Muscle layer of duodenum (tissue), 2 donors: ENCODE data around the gene MYH4.

Experiments used
- H3K27ac ChIP-seq: one replicate; pipeline ENCODE4 v1.7.0; 2013; ENCODE audit warnings: mild to moderate bottlenecking, low read length
- H3K27me3 ChIP-seq: one replicate; pipeline ENCODE4 v1.7.0; 2013; ENCODE audit warnings: low read depth, mild to moderate bottlenecking, control low read depth, low read length
- H3K36me3 ChIP-seq, 2 donors: one replicate each; pipeline ENCODE4 v1.7.0; 2013; ENCODE audit warnings: low read length in 2 of 2, control low read depth in 1 of 2, mild to moderate bottlenecking in 1 of 2; ENCODE audit not compliant: insufficient read depth in 2 of 2, control insufficient read depth in 1 of 2
- H3K4me1 ChIP-seq, 2 donors: one replicate each; pipeline ENCODE4 v1.7.0; 2013; ENCODE audit warnings: low read length in 2 of 2, mild to moderate bottlenecking in 2 of 2, control low read depth in 1 of 2, moderate library complexity in 1 of 2; ENCODE audit not compliant: insufficient read depth in 2 of 2, control insufficient read depth in 1 of 2
- H3K4me3 ChIP-seq, 2 donors: one replicate each; pipeline ENCODE4 v1.7.0; 2013; ENCODE audit warnings: low read length in 2 of 2, low read depth in 1 of 2, mild to moderate bottlenecking in 1 of 2
- H3K9me3 ChIP-seq, 2 donors: one replicate each; pipeline ENCODE4 v1.7.0; 2013; ENCODE audit warnings: low read length in 2 of 2, control low read depth in 1 of 2, mild to moderate bottlenecking in 1 of 2; ENCODE audit not compliant: control insufficient read depth in 1 of 2
- donor health status: healthy.

MYH4 gene

GRCh38 chr17:10469459-10469858 lies at the start of gene MYH4:
MYH4 (minus strand) TSS chr17:10469559; CDS start chr17:10466745, 2,814 bp downstream.
- no peak within 1 kb of the TSS for H3K4me3 ChIP-seq
- no peaks in the 10 kb centered on the region for H3K4me1 ChIP-seq
- no peaks in the 10 kb centered on the region for H3K27me3 ChIP-seq
- H3K9me3 ChIP-seq, result no peaks in the 10 kb centered on the region
- no peaks in the 10 kb centered on the region for H3K36me3 ChIP-seq
- no peak within 1 kb of the TSS for H3K27ac ChIP-seq

- no peaks in the 10 kb centered on the region for H3K4me1 ChIP-seq
- H3K9me3 ChIP-seq, result no peaks in the 10 kb centered on the region
- H3K27me3 ChIP-seq, result no peaks in the 10 kb centered on the region
- no peak within 1 kb of the TSS for H3K27ac ChIP-seq
- no peaks in the 10 kb centered on the region for H3K36me3 ChIP-seq
- H3K4me3 ChIP-seq, result no peak within 1 kb of the TSS
Measured at GRCh38 chr17:10518271-10519037, 49.1 kb upstream of the MYH4 start, which contains the start of gene MYH1. MYH1 (minus strand) TSS chr17:10518542; CDS start chr17:10516642, 1,900 bp downstream.

GRCh38 chr17:10516638-10517037 lies 47.3 kb upstream of the MYH4 start:
- H3K27me3 ChIP-seq, result no peaks in the 10 kb centered on the region
- no peaks in the 10 kb centered on the region for H3K36me3 ChIP-seq
- H3K4me1 ChIP-seq, result no peaks in the 10 kb centered on the region
- H3K4me3 ChIP-seq, result no peak overlapping the region
- no peaks in the 10 kb centered on the region for H3K9me3 ChIP-seq
- no peak overlapping the region for H3K27ac ChIP-seq

GRCh38 chr17:10516065-10516464 lies 46.7 kb upstream of the MYH4 start:
- no peaks in the 10 kb centered on the region for H3K9me3 ChIP-seq
- H3K27me3 ChIP-seq, result no peaks in the 10 kb centered on the region
- H3K36me3 ChIP-seq, result no peaks in the 10 kb centered on the region
- no peaks in the 10 kb centered on the region for H3K4me1 ChIP-seq
- H3K4me3 ChIP-seq, result no peak overlapping the region
- no peak overlapping the region for H3K27ac ChIP-seq

GRCh38 chr17:10513299-10514067 lies 44.1 kb upstream of the MYH4 start:
- Histone ChIP-seq H3K4me3 (no peak overlapping the region), H3K27me3 (no peaks in the 10 kb centered on the region), H3K4me1 (no peaks in the 10 kb centered on the region), H3K9me3 (no peaks in the 10 kb centered on the region), H3K36me3 (no peaks in the 10 kb centered on the region), H3K27ac (no peak overlapping the region)

GRCh38 chr17:10512856-10513255 lies 43.5 kb upstream of the MYH4 start:
- H3K4me3 ChIP-seq, result no peak overlapping the region
- H3K27me3 ChIP-seq, result no peaks in the 10 kb centered on the region
- no peaks in the 10 kb centered on the region for H3K36me3 ChIP-seq
- H3K4me1 ChIP-seq, result no peaks in the 10 kb centered on the region
- H3K9me3 ChIP-seq, result no peaks in the 10 kb centered on the region
- no peak overlapping the region for H3K27ac ChIP-seq

GRCh38 chr17:10499950-10500349 lies 30.6 kb upstream of the MYH4 start:
- Histone ChIP-seq H3K4me1 (no peaks in the 10 kb centered on the region), H3K9me3 (no peaks in the 10 kb centered on the region), H3K36me3 (no peaks in the 10 kb centered on the region), H3K27me3 (no peaks in the 10 kb centered on the region), H3K27ac (no peak overlapping the region), H3K4me3 (no peak overlapping the region)

GRCh38 chr17:10492004-10492403 lies 22.6 kb upstream of the MYH4 start:
- no peaks in the 10 kb centered on the region for H3K27me3 ChIP-seq
- H3K36me3 ChIP-seq, result no peaks in the 10 kb centered on the region
- no peaks in the 10 kb centered on the region for H3K4me1 ChIP-seq
- no peak overlapping the region for H3K27ac ChIP-seq
- H3K9me3 ChIP-seq, result peaks cover 6 to 20% of the 10 kb centered on the region in 2 donors
- no peak overlapping the region for H3K4me3 ChIP-seq

- no peak overlapping the region for H3K27ac ChIP-seq
- H3K27me3 ChIP-seq, result no peaks in the 10 kb centered on the region
- no peaks in the 10 kb centered on the region for H3K4me1 ChIP-seq
- H3K4me3 ChIP-seq, result no peak overlapping the region
- H3K36me3 ChIP-seq, result no peaks in the 10 kb centered on the region
- peaks cover 0 to 8% of the 10 kb centered on the region in 2 donors for H3K9me3 ChIP-seq
Measured at GRCh38 chr17:10482252-10482651, 12.9 kb upstream of the MYH4 start.

GRCh38 chr17:10477701-10478100 lies 8.3 kb upstream of the MYH4 start:
- no peak overlapping the region for H3K4me3 ChIP-seq
- no peaks in the 10 kb centered on the region for H3K4me1 ChIP-seq
- H3K9me3 ChIP-seq, result no peaks in the 10 kb centered on the region
- H3K27me3 ChIP-seq, result no peaks in the 10 kb centered on the region
- no peak overlapping the region for H3K27ac ChIP-seq
- H3K36me3 ChIP-seq, result no peaks in the 10 kb centered on the region

GRCh38 chr17:10474536-10474935 lies 5.2 kb upstream of the MYH4 start:
- Histone ChIP-seq H3K4me1 (no peaks in the 10 kb centered on the region), H3K9me3 (no peaks in the 10 kb centered on the region), H3K36me3 (no peaks in the 10 kb centered on the region), H3K4me3 (no peak overlapping the region), H3K27ac (no peak overlapping the region), H3K27me3 (no peaks in the 10 kb centered on the region)
